ENCODE measurements around the gene STAT2. TPM values are rescaled to one million over a fixed set of nuclear protein-coding genes. Genes with fewer than 3 reads are reported as not detected.

STAT2 gene
- total and polyA plus RNA-seq, 2 of the 13 experiments (the other 11 are each of a cell fraction or from before 2014, with no cell fraction given) = 43.5 to 84.6 TPM

GRCh38 chr12:56315622-56316473, 44.1 kb downstream of the STAT2 start, which contains the start of gene CNPY2 (continued):
- TF ChIP-seq MLLT10 (CRISPR knock-in tag; IDR thresholded peaks at IDR 0.05) (no peak), NFE2L1 (CRISPR knock-in tag; IDR thresholded peaks at IDR 0.05; ENCODE audit: borderline replicate concordance) (no peak; the same call in 1 of the 2 replicates), HOXA5 (CRISPR knock-in tag; IDR thresholded peaks at IDR 0.05) (peak; percentile 74), PPARG (CRISPR knock-in tag; conservative IDR thresholded peaks at IDR 0.05) (peak; percentile 35; the same call in 1 of the 2 replicates), ZNF703 (CRISPR knock-in tag; IDR thresholded peaks at IDR 0.05; ENCODE audit: borderline replicate concordance) (no peak; the same call in 1 of the 2 replicates), ZBTB44 (CRISPR knock-in tag; IDR thresholded peaks at IDR 0.05) (no peak), POLR2AphosphoS2 (IDR thresholded peaks at IDR 0.05; ENCODE audit: low read depth, low read length) (no peak), ATF3 (CRISPR knock-in tag; IDR thresholded peaks at IDR 0.05) (peak; percentile 27; the same call in 1 of the 2 replicates), NCOA2 (CRISPR knock-in tag; IDR thresholded peaks at IDR 0.05) (peak; percentile 54), ZBTB38 (CRISPR knock-in tag; IDR thresholded peaks at IDR 0.05) (no peak; the same call in 1 of the 2 replicates), KDM3A (CRISPR knock-in tag; IDR thresholded peaks at IDR 0.05; ENCODE audit: low read depth) (no peak; the same call in 1 of the 2 replicates), GTF3A (CRISPR knock-in tag; conservative IDR thresholded peaks at IDR 0.05) (0 out of 2 replicates have a peak, but pooled peaks have one; percentile 70), CEBPB (IDR thresholded peaks at IDR 0.05; ENCODE audit: borderline replicate concordance, low read depth, low read length) (peak; percentile 42; the same call in 1 of the 2 replicates), ZNF879 (CRISPR knock-in tag; IDR thresholded peaks at IDR 0.05) (no peak), RFXANK (CRISPR knock-in tag; IDR thresholded peaks at IDR 0.05) (peak; percentile 51; the same call in 1 of the 2 replicates), RORA (CRISPR knock-in tag; IDR thresholded peaks at IDR 0.05) (no peak), ZNF704 (CRISPR knock-in tag; IDR thresholded peaks at IDR 0.05; ENCODE audit: borderline replicate concordance) (peak; percentile 70; the same call in 1 of the 2 replicates), GABPB1 (CRISPR knock-in tag; IDR thresholded peaks at IDR 0.05) (peak; percentile 78), ZNF234 (CRISPR knock-in tag; conservative IDR thresholded peaks at IDR 0.05) (no peak), ZNF180 (CRISPR knock-in tag; IDR thresholded peaks at IDR 0.05; ENCODE audit: borderline replicate concordance, low read depth) (no peak), ZNF782 (CRISPR knock-in tag; IDR thresholded peaks at IDR 0.05; ENCODE audit: borderline replicate concordance) (peak; percentile 81), FOXC1 (CRISPR knock-in tag; IDR thresholded peaks at IDR 0.05; ENCODE audit: borderline replicate concordance) (peak; percentile 71), DNMT1 (CRISPR knock-in tag; IDR thresholded peaks at IDR 0.05) (no peak; the same call in 1 of the 2 replicates), ZNF333 (CRISPR knock-in tag; IDR thresholded peaks at IDR 0.05; ENCODE audit: borderline replicate concordance) (no peak), SNRNP70 (IDR thresholded peaks at IDR 0.05; ENCODE audit: low read depth, low read length) (no peak), TBX2 (CRISPR knock-in tag; IDR thresholded peaks at IDR 0.05; ENCODE audit: borderline replicate concordance) (peak; percentile 91), ZNF44 (CRISPR knock-in tag; IDR thresholded peaks at IDR 0.05) (peak; percentile 83)
